ENCODE data around the gene ZNF805.
"Not testable (repeated sequence)": the region's sequence is repeated elsewhere in the genome, so short reads cannot be mapped to it uniquely, and the experiment has no call there.

The ZNF805 gene

DNA sequence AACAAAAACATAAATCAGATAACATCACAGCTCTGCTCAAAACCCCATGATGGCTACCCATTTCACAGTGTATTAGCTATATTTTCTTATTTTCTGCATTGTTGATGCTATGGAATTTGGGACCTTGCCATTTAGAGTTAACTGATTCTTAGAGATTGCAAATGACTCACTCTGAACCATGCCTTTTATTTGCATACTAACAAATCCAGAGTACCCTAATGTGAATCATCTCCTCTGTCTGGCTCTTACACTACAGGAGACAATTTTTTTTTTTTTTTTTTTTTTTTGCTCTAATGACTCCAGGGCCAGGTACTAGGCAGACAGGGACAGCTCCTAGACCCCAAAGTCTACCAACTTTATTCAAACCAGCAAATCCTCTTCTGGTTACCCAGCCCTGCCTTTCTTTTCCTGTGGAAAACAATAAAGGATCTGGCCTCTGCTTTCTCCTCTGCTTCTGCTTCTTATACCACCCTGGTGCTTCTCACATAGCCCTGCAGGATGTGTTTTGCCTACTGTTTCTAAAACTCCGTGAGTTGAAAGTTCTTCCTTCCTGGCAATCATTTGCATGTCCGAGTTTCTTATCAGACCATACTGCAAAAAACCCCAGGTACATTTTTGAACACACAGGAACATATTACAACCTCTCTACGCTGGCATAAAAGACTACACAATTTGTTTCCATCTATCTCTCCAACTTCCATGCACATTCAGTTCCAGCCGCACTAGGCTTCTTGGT is 29.3 kb downstream of the ZNF805 start:
- no peak for DNase-seq

DNA sequence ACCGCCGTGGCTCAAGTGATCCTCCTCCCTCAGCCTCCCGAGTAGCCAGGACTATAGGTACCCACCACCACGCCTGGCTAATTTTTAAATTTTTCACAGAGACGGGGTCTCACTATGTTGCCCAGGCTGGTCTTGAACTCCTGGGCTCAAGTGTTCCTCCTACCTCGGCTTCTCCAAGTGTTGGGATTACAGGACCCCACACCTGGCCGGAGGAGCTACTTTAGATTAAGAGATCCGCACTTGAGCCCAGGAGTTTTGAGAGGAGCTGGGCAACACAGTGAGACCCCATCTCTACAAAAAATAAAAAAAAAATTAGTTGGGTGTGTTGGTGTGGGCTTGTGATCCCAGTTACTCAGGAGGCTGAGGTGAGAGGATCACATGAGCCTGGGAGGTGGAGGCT is 30.8 kb downstream of the ZNF805 start:
- DNase-seq = no peak

DNA sequence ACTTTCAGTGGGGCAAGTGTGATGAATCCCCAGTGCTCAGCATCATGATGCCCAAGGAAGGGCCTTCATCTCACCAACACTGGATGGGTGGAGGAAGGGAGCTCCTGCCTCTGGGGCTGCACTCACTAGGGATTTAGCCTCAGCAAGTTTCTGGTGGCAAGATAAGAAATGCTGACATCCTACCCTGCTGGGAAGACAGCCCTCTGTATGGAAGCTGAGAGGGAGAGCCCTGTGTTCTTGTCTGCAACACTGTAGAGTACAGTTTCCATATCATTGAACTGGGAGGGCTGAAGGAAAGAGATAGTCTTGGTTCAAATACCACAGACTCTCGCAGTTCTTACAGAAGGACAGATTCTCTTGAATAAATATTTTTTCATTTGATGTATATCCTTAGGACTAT is 32.6 kb downstream of the ZNF805 start:
- DNase-seq = no peak

DNA sequence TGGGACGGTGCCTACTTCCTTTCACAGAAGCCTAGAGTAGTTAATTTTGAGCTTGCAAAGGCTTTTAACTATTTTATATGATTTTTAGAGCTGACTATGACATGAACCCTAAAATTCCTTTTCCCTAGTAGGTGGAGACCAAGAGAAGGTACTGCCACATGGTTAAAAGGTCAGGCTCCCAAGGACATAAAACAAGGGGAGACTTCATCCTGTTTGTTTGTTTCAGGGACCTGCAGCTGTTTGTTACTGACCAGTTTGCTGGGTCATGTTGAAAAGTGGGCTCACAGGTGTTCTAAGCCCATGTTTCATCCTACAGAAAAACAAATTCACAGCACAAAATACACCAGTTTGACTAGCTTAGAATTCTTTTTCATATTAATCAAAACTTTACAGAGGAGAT is 36.0 kb downstream of the ZNF805 start:
- DNase-seq = no peak

DNA sequence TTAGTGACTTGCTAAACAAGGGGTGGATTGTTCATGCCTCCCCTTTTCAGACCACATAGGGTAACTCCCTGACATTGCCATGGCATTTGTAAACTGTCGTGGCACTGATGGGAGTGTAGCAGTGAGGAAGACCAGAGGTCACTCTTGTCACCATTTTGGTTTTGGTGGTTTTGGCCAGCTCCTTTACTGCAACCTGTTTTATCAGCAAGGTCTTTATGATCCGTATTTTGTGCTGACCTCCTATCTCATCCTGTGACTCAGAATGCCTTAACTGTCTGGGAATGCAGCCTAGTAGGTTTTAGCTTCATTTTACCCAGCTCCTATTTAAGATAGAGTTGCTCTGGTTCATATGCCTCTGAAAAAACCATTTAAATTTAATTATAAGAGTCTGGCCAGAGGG is 38.0 kb downstream of the ZNF805 start:
- not testable (repeated sequence) for DNase-seq

DNA sequence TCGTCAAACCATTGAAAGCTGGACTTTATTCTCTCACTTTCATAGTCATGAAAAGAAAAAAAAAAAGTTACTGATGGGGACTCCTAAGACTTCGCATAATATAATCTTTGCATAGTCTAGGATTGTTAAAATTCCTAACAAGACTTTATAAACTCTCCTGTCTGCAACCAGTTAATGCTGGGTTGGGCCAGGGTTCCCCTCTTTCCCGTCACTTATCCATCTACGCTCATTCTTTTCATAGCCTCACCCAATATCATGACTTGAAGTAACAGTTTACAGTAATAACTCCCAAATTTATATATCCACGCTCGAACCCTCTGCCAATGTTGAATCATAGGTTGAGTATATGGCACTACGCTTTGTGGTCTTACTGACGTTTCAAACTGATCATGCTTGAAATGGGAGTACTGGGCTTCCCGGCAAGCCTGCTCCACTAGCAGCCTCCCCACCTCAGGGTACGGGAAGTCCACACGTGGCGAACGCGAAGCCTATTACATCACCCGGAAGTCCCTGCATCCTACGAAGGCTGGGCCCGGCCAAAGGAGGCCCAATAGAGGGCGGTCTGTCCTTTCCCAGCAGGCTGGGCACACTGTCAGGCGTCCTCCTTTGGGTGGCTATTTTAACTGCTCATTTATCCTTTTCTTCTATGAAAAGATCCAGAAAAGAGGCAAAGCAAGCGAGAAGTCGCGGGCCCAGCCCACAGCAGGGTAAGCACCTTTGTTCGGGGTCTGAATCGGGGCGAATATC is 39.2 kb downstream of the ZNF805 start:
- peak; percentile 85 for DNase-seq

DNA sequence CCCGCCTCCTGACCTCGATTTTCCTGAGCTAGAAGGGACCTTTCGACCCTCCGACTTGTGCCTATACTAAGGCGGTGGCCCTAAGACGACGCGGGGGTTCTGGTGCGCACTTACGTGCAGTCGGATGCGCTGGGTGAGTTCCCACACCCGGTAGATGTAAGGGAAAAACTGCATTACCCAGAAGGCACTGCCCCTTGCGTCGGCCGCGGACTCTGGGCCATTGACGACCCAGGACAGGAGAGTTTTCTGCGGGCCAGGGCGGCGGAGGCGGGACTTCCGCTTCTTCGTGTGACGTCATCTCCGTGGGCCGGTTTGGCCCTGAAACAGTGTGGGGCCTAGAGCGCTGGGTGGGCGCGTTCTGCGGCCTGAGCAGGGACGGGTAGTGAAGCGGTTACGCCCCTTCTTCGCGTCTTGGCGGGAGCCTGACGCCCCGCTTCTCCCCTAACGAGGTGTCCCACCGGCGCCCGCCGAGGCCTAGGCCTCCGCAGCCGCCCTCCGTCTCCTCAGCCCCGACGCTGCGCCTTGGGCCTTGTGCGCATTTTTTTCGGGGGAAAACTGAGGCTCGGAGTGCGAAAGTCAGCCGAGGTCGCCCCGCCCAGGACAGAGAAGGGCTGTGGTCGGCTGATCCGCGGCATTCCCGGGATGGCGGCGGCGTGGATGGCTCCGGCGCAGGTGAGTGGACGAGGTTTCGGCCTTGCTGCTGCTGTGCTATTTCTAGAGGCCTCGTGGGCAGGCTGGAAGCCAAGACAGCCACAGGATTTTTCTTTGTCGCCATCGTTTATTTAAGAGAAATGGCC is 39.9 kb downstream of the ZNF805 start, which contains the start of gene ZNF460:
Gene ZNF460 (plus strand): TSS at position 321 of the 797 bp plus-strand sequence. CDS start 322 bp downstream, at position 643.
- DNase-seq = peak; percentile 87

DNA sequence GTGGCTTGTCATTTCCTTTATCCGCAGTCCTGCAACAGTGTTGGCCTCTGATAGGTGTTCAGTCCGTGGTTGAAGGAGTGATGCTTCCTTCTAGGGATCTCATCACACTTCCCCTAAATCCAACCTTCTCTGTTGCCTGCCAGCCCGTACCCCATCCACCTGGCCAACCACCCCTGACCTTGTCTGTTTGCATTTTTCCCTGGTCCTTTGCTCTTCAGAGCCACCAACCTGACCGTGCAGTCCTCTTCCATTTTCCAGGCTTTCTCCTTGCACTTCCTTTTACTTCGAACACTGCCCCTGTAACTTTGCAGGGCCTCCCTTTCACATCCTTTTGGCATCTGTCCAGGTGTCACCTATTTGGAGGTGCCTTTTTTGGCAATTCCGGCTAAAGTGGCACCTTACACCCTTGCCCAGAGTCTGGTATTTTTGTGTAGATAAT is 40.5 kb downstream of the ZNF805 start:
- no peak for DNase-seq

DNA sequence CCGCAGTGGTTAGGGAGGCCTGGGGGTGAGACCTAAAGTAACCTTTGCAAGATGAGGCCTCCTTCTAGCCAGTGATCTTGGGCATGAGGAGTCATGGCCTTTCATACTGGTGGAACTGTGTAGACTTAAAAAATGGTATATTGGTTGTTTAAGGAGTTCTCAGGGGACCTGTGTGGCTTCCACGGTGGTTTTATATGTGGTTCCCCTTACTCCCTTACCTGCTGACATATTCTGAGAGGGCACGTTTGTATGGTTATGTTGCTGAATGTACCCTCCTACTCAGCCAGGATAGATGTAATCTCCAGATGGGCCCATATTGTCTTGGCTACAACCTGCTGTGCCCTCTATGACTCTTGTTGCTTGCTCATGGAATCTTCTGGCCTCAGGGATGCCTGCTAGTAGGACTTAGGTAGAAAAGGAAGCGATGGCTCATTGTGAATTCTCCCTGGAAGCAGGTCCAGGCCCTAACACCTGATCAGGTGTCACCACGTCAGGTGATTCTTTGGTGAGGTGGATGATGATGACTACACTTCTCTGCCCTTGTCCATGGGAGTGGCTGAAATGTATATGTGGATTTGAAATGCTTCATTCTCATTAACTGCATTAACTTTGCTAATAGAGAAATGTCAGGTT is 41.7 kb downstream of the ZNF805 start:
- DNase-seq = no peak

DNA sequence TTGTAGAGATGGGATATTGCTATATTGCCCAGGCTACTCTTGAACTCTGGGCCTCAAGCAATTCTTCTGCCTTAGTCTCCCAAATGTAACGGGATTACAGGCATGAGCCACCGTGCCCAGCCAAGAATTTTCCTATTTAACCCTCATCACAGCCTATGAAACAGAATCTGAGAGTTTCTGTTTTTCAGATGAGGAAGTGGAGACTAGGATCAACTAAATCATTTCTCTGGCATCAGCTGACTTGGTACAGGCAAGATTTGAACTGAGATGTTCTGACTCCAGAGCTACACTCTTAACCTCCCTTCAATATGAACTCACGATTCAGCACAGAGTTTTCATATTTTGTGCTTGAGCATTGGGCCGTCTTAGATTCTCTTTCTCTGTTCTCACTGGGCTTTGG is 47.9 kb downstream of the ZNF805 start:
- DNase-seq = no peak

DNA sequence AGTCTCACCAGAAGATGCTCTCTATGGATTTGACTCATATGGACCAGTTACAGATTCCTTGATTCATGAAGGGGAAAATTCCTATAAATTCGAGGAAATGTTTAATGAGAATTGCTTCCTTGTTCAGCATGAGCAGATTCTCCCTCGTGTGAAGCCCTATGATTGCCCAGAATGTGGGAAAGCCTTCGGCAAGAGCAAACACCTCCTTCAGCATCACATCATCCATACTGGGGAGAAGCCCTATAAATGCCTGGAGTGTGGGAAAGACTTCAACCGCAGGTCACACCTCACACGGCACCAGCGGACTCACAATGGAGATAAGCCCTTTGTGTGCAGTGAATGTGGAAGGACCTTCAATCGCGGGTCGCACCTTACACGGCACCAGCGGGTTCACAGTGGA is 50.5 kb downstream of the ZNF805 start:
- no peak for DNase-seq

DNA sequence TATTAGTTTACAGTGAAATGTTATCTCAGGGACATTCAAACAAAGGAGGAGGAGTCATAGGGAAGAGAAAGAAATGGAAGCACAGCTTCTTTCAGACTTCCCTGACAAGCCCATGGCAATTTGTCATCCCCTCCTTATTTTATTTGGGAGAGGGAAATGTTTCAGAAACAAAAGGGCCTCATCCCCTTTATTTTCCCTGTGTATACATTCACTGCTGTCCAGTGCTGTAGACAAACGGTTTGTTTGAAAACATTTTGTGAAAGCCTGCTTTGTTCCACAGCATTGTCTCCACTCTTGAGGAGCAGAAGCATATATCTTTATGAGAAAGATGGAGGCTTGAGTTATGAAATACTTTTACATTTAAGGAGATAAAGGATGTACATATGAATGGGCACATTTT is 52.1 kb downstream of the ZNF805 start:
- no peak for DNase-seq

DNA sequence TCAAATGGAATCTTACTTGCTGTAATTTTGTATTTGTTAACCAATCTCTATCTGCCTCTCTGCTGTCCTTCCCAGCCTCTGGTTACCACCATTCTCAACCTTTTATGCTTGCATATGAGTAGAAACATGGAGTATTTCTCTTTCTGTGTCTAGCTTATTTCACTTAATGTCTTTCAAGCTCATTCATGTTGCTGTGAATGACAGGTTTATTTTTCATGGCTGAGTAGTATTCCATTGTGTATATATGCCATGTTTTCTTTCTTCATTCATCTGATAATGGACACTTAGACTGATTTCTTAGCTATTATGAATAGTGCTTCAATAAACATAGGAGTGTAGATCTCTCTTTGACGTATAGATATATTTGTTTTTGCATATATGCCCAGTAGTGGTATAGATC is 53.3 kb downstream of the ZNF805 start:
- DNase-seq = no peak

DNA sequence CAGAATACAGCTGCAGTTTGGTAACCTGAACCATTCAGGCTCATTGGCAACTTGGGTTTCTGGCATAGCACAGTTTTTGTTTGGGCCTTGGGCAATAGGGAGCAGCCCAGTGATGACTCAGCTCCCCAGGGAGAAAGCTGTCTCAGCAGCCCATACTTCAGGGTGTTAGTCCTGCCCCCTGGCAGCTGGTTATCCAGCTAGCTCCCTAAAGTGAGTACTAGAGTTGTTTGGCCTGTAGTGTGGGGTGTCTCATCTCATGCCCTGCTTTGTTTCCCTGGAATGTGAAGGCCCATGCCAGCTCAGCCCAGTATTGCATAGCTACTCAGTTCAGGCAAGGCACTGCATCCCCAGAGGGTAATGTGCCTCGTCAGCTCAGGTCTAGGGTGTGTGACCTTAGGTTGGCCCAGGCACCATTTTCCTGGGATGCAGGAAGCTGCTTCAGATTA is 61.6 kb downstream of the ZNF805 start:
- peak; percentile 54 for DNase-seq

DNA sequence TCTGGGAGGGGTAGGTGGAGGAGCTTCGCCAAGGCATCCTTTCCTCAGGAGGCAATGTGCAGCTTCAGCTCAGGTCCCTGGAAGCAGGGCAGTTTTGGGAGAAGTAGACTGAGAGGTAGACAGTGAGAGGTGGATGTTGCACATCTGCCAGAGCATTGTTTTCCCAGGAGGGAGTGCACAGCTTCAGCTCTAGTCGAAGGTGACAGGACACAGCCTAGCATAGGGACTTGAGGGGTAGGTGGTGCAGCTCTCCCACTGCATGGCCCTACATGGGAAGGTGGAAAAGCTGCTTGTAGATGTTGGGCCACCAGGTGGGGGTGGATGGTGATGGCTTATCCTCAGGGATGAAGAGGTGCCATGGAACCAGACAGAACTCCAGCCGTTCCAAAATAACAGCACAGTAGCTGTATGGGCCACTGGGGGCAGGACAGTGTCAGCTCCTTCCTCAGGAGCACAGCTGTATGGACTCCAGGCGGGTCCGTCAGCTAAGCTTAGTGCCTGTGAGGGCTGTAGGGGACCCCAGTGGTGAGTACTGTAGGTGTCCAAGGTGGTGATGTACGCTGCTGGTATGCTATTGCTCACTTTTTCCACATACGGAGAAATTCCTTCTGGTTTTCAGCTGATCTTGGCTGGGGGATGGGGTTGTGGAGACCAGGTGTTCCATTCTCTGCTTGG is 62.4 kb downstream of the ZNF805 start:
- no peak for DNase-seq

Measured in NCI-H2107 (cell line).